Right renal pelvis (tissue), 4 donors: Measurements from ENCODE around the gene ZNF813. TPM values are rescaled to one million over a fixed set of nuclear protein-coding genes. Genes with fewer than 3 reads are reported as not detected.
"Not testable (repeated sequence)": the region's sequence is repeated elsewhere in the genome, so short reads cannot be mapped to it uniquely, and the experiment has no call there.

Source experiments
- DNase-seq, 4 donors: peaks; one replicate each; pipeline ENCODE4 v3.0.0-alpha.2; 2013; ENCODE audit warnings: low read depth in 4 of 4, low spot score in 3 of 4, missing footprints in 1 of 4
- polyA plus RNA-seq, 4 donors: library from polyadenylated mRNA; unstranded; fragments of 120-200 nt; gene quantifications; one replicate each; pipeline ENCODE4 v1.2.1, GENCODE V29; 2013; ENCODE audit not compliant: insufficient read length in 4 of 4

ZNF813 gene
- polyA plus RNA-seq, 4 donors = 5.4 to 8.3 (median 7.1) TPM

- not testable (repeated sequence) for DNase-seq
These were observed 7.9 kb downstream of the ZNF813 start for GRCh38 chr19:53475470-53475869.

GRCh38 chr19:53483751-53484150, 16.2 kb downstream of the ZNF813 start:
- DNase-seq = not testable (repeated sequence)

- no peak for DNase-seq
These were observed 17.8 kb downstream of the ZNF813 start for GRCh38 chr19:53485046-53486004.

GRCh38 chr19:53492153-53492552, 24.6 kb downstream of the ZNF813 start:
- no peak for DNase-seq

GRCh38 chr19:53497311-53498023, 29.9 kb downstream of the ZNF813 start:
- not testable (repeated sequence) for DNase-seq

- not testable (repeated sequence) for DNase-seq
These were observed 30.5 kb downstream of the ZNF813 start for GRCh38 chr19:53498024-53498395.

GRCh38 chr19:53503151-53503550, 35.6 kb downstream of the ZNF813 start:
- DNase-seq = not testable (repeated sequence)

- DNase-seq = not testable (repeated sequence)
These were observed 36.3 kb downstream of the ZNF813 start for GRCh38 chr19:53503671-53504364.

- not testable (repeated sequence) for DNase-seq
These were observed 36.8 kb downstream of the ZNF813 start for GRCh38 chr19:53504365-53504703.

GRCh38 chr19:53504885-53505284, 37.4 kb downstream of the ZNF813 start:
- DNase-seq = no peak

GRCh38 chr19:53506728-53507127, 39.2 kb downstream of the ZNF813 start:
- no peak for DNase-seq

- DNase-seq = peak in 1 of 4 donors; percentile 41
These were observed 40.2 kb downstream of the ZNF813 start for GRCh38 chr19:53507523-53508442.

- DNase-seq = no peak
These were observed 41.9 kb downstream of the ZNF813 start for GRCh38 chr19:53509443-53509842.

GRCh38 chr19:53509845-53510244, 42.3 kb downstream of the ZNF813 start:
- DNase-seq = no peak

GRCh38 chr19:53511357-53511756, 43.8 kb downstream of the ZNF813 start:
- no peak for DNase-seq

- peak; percentile 36 to 51 (median 41) for DNase-seq
These were observed 44.4 kb downstream of the ZNF813 start for GRCh38 chr19:53511933-53512374.

- DNase-seq = not testable (repeated sequence)
These were observed 47.5 kb downstream of the ZNF813 start for GRCh38 chr19:53515047-53515446.

GRCh38 chr19:53517114-53517741, 49.7 kb downstream of the ZNF813 start:
- no peak for DNase-seq

- DNase-seq = no peak
These were observed 50.6 kb downstream of the ZNF813 start for GRCh38 chr19:53518121-53518520.
